NAMALWA (cell line): ENCODE measurements around the gene RSPO3.
"Not testable (repeated sequence)": the region's sequence is repeated elsewhere in the genome, so short reads cannot be mapped to it uniquely, and the experiment has no call there.

ENCODE experiments used
- DNase-seq: peaks from one replicate; pipeline ENCODE4 v3.0.0-alpha.2; 2015; ENCODE audit warnings: low spot score

The RSPO3 gene

GRCh38 chr6:127205036-127205435 is 86.6 kb downstream of the RSPO3 start:
- no peak for DNase-seq

- DNase-seq = no peak
Observed at GRCh38 chr6:127206531-127207095, 88.1 kb downstream of the RSPO3 start.

GRCh38 chr6:127207591-127208120 is 89.2 kb downstream of the RSPO3 start:
- DNase-seq = no peak

- DNase-seq = no peak
Observed at GRCh38 chr6:127210725-127211124, 92.3 kb downstream of the RSPO3 start.

- no peak for DNase-seq
Observed at GRCh38 chr6:127212376-127212775, 93.9 kb downstream of the RSPO3 start.

- DNase-seq = not testable (repeated sequence)
Observed at GRCh38 chr6:127214032-127214431, 95.6 kb downstream of the RSPO3 start.

GRCh38 chr6:127214531-127214930 is 96.1 kb downstream of the RSPO3 start:
- not testable (repeated sequence) for DNase-seq

- no peak for DNase-seq
Observed at GRCh38 chr6:127215931-127216330, 97.5 kb downstream of the RSPO3 start.

- no peak for DNase-seq
Observed at GRCh38 chr6:127216810-127217789, 98.6 kb downstream of the RSPO3 start.

- DNase-seq = no peak
Observed at GRCh38 chr6:127219869-127220268, 101.4 kb downstream of the RSPO3 start.

- DNase-seq = no peak
Observed at GRCh38 chr6:127221201-127221600, 102.7 kb downstream of the RSPO3 start.

GRCh38 chr6:127222418-127222817 is 103.9 kb downstream of the RSPO3 start:
- DNase-seq = no peak

GRCh38 chr6:127225497-127225896 is 107.0 kb downstream of the RSPO3 start:
- DNase-seq = no peak

- DNase-seq = not testable (repeated sequence)
Observed at GRCh38 chr6:127233819-127234218, 115.3 kb downstream of the RSPO3 start.

- DNase-seq = no peak
Observed at GRCh38 chr6:127243501-127243900, 125.0 kb downstream of the RSPO3 start.
